HL-60 (cell line): ENCODE data around the gene NBEAL1.
"Not testable (repeated sequence)": the region's sequence is repeated elsewhere in the genome, so short reads cannot be mapped to it uniquely, and the experiment has no call there.

Source experiments
- DNase-seq, 2 experiments: peaks; one replicate each; pipeline ENCODE4 v3.0.0-alpha.2; 2010 to 2020; ENCODE audit warnings: low read depth in 1 of 2, low spot score in 1 of 2
- H3K27ac ChIP-seq: fragments of 250-450 bp; sonication (Bioruptor Pico); replicated peaks from 2 replicates; pipeline ENCODE4 v1.5.1; 2020; ENCODE audit warnings: mild to moderate bottlenecking, moderate library complexity
- H3K27me3 ChIP-seq: fragments of 250-450 bp; sonication (Bioruptor Pico); 2 replicates; pipeline ENCODE4 v1.5.1; 2021; ENCODE audit warnings: mild to moderate bottlenecking, moderate library complexity; ENCODE audit not compliant: insufficient read depth, poor library complexity, severe bottlenecking
- H3K4me3 ChIP-seq: replicated peaks from 2 replicates; pipeline ENCODE4 v1.5.1; 2011; ENCODE audit warnings: mild to moderate bottlenecking, control low read depth, low read length; ENCODE audit not compliant: insufficient read depth
- GABPA ChIP-seq: IDR thresholded peaks from 2 replicates; pipeline ENCODE4 v1.6.1; 2012; ENCODE audit warnings: low read depth
- POLR2AphosphoS5 ChIP-seq: IDR thresholded peaks from 2 replicates; pipeline ENCODE4 v1.6.1; 2012; ENCODE audit warnings: low read depth
- REST ChIP-seq: IDR thresholded peaks from 2 replicates; pipeline ENCODE4 v1.6.1; 2012; ENCODE audit warnings: low read depth; ENCODE audit not compliant: insufficient replicate concordance
- SPI1 ChIP-seq: IDR thresholded peaks from 2 replicates; pipeline ENCODE4 v1.6.1; 2012; ENCODE audit warnings: low read depth, mild to moderate bottlenecking, borderline replicate concordance
- TF ChIP-seq, protein P1 (sequence below): IDR thresholded peaks from one replicate; pipeline ENCODE4 v1.5.1; 2011; ENCODE audit warnings: low read length, control low read depth, inconsistent platforms; ENCODE audit not compliant: insufficient read depth

The NBEAL1 gene

GRCh38 chr2:203240491-203240890, 225.8 kb downstream of the NBEAL1 start:
- DNase-seq: peak in 1 of 2 experiments; percentile 33
- H3K27me3 ChIP-seq: no peaks in the 10 kb centered on the region
- H3K27ac ChIP-seq: no peak overlapping the region
- H3K4me3 ChIP-seq: no peak overlapping the region
- TF ChIP-seq, protein P1, sequence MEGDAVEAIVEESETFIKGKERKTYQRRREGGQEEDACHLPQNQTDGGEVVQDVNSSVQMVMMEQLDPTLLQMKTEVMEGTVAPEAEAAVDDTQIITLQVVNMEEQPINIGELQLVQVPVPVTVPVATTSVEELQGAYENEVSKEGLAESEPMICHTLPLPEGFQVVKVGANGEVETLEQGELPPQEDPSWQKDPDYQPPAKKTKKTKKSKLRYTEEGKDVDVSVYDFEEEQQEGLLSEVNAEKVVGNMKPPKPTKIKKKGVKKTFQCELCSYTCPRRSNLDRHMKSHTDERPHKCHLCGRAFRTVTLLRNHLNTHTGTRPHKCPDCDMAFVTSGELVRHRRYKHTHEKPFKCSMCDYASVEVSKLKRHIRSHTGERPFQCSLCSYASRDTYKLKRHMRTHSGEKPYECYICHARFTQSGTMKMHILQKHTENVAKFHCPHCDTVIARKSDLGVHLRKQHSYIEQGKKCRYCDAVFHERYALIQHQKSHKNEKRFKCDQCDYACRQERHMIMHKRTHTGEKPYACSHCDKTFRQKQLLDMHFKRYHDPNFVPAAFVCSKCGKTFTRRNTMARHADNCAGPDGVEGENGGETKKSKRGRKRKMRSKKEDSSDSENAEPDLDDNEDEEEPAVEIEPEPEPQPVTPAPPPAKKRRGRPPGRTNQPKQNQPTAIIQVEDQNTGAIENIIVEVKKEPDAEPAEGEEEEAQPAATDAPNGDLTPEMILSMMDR: no peak

DNA sequence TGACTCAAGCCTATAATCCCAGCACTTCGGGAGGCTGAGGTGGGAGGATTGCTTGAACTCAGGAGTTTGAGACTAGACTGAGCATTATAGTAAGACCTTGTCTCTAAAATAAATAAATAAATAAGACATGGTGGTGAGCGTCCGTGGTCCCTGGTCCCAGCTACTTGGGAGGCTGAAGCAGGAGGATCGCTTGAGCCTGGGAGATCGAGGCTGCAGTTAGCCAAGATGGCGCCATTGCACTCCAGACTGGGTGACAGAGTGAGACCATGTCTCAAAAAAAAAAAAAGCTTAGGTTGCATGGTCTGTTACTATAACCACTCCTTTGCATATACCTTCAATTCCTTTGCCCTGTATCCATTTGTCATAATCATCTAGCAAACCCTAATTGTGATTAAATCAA, 227.8 kb downstream of the NBEAL1 start:
- DNase-seq: no peak
- H3K27me3 ChIP-seq: no peaks in the 10 kb centered on the region
- no peak overlapping the region for H3K27ac ChIP-seq
- H3K4me3 ChIP-seq: no peak overlapping the region
- no peak for TF ChIP-seq GABPA
- TF ChIP-seq SPI1: no peak
- TF ChIP-seq POLR2AphosphoS5: no peak
- TF ChIP-seq, protein P1: no peak
- TF ChIP-seq REST: no peak

- no peak overlapping the region for H3K4me3 ChIP-seq
- no peaks in the 10 kb centered on the region for H3K27me3 ChIP-seq
- TF ChIP-seq GABPA (no peak), POLR2AphosphoS5 (no peak), SPI1 (no peak), REST (no peak)
- TF ChIP-seq, protein P1: no peak
- no peak for DNase-seq
- no peak overlapping the region for H3K27ac ChIP-seq
These were observed 232.0 kb downstream of the NBEAL1 start for GRCh38 chr2:203246646-203247045.

- DNase-seq: no peak
- Histone ChIP-seq H3K27ac (no peak overlapping the region), H3K27me3 (no peaks in the 10 kb centered on the region), H3K4me3 (no peak overlapping the region)
- TF ChIP-seq SPI1 (no peak), REST (no peak)
- TF ChIP-seq, protein P1: no peak
These were observed 238.1 kb downstream of the NBEAL1 start for GRCh38 chr2:203252818-203253217.

- DNase-seq, H3K27me3 ChIP-seq, H3K27ac ChIP-seq: not testable (repeated sequence)
These were observed 238.9 kb downstream of the NBEAL1 start for GRCh38 chr2:203253422-203254095.

More at GRCh38 chr2:203253422-203254095, 238.9 kb downstream of the NBEAL1 start:
- H3K4me3 ChIP-seq: not testable (repeated sequence)
